ENCODE results near the gene GPC6. TPM values are rescaled to one million over a fixed set of nuclear protein-coding genes. Genes with fewer than 3 reads are reported as not detected.

Gene GPC6
- total and polyA plus RNA-seq, 2 donors (not counting 1 experiment from before 2014, with no cell fraction given) = not detected

GRCh38 chr13:94351292-94351990, 1124.8 kb downstream of the GPC6 start:
- CTCF ChIA-PET = interaction anchor here (0.5 kb wide), 1 partner anchor 238 kb away, joined by 8 read pairs; no protein-coding TSS in a partner anchor

More at GRCh38 chr13:94351292-94351990, 1124.8 kb downstream of the GPC6 start:
- Histone ChIP-seq H3K36me3 (replicated peaks in 1 of 2; ENCODE audit: control extremely low read depth in 1 of 2, control insufficient read depth in 1 of 2, extremely low read depth in 1 of 2, insufficient read depth in 2 of 2, low read length in 1 of 2) (no peaks in the 10 kb centered on the region), H3K4me3 (ENCODE audit: control extremely low read depth in 1 of 5, extremely low read depth in 1 of 5, insufficient read depth in 1 of 5, low read depth in 2 of 5, low read length in 4 of 5) (no peak overlapping the region), H2AFZ (ENCODE audit: insufficient read depth, low read depth, low read length, poor library complexity, severe bottlenecking) (no peak overlapping the region), H3K4me2 (replicated peaks; ENCODE audit: low read depth, low read length, poor library complexity, severe bottlenecking) (no peak overlapping the region), H3K4me1 (ENCODE audit: control insufficient read depth in 2 of 2, insufficient read depth in 2 of 2, low read length in 2 of 2) (no peaks in the 10 kb centered on the region), H3K9ac (ENCODE audit: low read length) (no peak overlapping the region), H3K27ac (ENCODE audit: low read length in 2 of 2) (no peak overlapping the region), H3K79me2 (ENCODE audit: control insufficient read depth, insufficient read depth, low read length) (no peaks in the 10 kb centered on the region), H3K9me3 (ENCODE audit: control extremely low read depth in 1 of 3, control insufficient read depth in 2 of 3, insufficient read depth in 1 of 3, low read length in 2 of 3) (no peaks in the 10 kb centered on the region), H4K20me1 (ENCODE audit: control insufficient read depth, insufficient read depth, low read length, poor library complexity, severe bottlenecking) (no peaks in the 10 kb centered on the region), H3K27me3 (replicated peaks in 1 of 4; ENCODE audit: control extremely low read depth in 1 of 4, control insufficient read depth in 3 of 4, insufficient read depth in 4 of 4, low read length in 3 of 4) (no peaks in the 10 kb centered on the region)
- POLR2A ChIA-PET = no interaction called here
- Mint-ChIP-seq H3K27ac (no peak overlapping the region), H3K4me1 (peaks cover 4% of the 10 kb centered on the region), H3K4me3 (no peak overlapping the region), H3K9me3 (ENCODE audit: insufficient read depth) (no peaks in the 10 kb centered on the region), H3K27me3 (no peaks in the 10 kb centered on the region)
- no peak for DNase-seq
- TF ChIP-seq CTCF (IDR thresholded peaks at IDR 0.05) (no peak), EZH2 (IDR thresholded peaks at IDR 0.05; ENCODE audit: borderline replicate concordance, insufficient read depth, low read depth, low read length, poor library complexity, severe bottlenecking) (no peak)
- WGBS (ENCODE audit: insufficient coverage) = 60% methylated on average over 1 of the region's 5 CpGs
- ATAC-seq (ENCODE audit: low read depth) = no peak
- intact Hi-C loops (cut with micrococcal nuclease) = no loop called here

Data from B cell (primary cell).